GM18867 (cell line): ENCODE measurements around the gene ATP8A2.

Experiments used
- ATAC-seq: cut with Tn5 transposase; IDR thresholded peaks from one replicate; pipeline ENCODE4 v1.9.1; 2021; ENCODE audit warnings: mild to moderate bottlenecking, moderate library complexity; ENCODE audit not compliant: unreplicated experiment

ATP8A2 gene

GRCh38 chr13:25608181-25608580, 236.4 kb downstream of the ATP8A2 start:
- ATAC-seq = no peak

DNA sequence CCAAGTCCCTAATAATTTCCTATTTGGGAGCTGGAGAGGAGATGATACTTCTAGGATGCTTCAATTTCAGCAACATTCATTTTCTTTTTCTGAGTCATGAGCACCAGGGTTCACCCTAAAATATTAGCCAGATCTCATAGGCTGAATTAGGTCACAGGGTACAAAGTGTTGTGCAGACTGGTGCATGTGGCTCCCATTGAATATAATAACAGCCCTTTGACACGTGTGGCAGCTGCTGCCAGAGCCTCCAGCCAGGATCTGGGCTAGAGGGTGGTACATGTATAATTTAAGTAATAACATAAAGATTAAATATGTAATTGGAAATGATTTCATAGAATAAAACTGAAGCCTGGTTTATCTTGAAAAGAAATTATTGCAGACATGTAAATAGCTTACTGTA, 244.9 kb downstream of the ATP8A2 start:
- no peak for ATAC-seq

- ATAC-seq = no peak
Observed at GRCh38 chr13:25619897-25620296, 248.1 kb downstream of the ATP8A2 start.

- ATAC-seq = no peak
Observed at GRCh38 chr13:25625414-25625813, 253.6 kb downstream of the ATP8A2 start.

GRCh38 chr13:25630329-25630900, 258.6 kb downstream of the ATP8A2 start:
- no peak for ATAC-seq

GRCh38 chr13:25632166-25632888, 260.6 kb downstream of the ATP8A2 start:
- no peak for ATAC-seq

DNA sequence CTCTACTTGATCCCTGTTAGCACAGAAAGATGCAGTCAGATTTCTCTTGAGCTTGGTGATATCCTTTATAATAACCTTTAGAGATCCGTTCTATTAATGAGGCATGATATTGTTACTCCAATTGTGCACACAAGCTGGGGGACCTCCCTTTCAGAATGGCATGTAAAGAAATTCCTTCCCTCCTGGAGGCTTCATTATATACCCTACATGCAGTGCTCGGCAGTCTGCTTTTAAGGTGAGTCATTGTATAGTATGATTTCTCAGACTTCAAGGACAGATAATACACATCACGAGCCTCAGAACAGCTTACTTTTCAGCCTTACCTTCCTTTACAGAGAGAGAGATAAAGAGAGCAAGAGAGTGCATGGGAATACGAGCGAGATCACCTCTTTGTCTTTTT, 261.3 kb downstream of the ATP8A2 start:
- ATAC-seq = no peak

GRCh38 chr13:25645681-25646080, 273.9 kb downstream of the ATP8A2 start:
- no peak for ATAC-seq

GRCh38 chr13:25649001-25649633, 277.3 kb downstream of the ATP8A2 start:
- no peak for ATAC-seq

DNA sequence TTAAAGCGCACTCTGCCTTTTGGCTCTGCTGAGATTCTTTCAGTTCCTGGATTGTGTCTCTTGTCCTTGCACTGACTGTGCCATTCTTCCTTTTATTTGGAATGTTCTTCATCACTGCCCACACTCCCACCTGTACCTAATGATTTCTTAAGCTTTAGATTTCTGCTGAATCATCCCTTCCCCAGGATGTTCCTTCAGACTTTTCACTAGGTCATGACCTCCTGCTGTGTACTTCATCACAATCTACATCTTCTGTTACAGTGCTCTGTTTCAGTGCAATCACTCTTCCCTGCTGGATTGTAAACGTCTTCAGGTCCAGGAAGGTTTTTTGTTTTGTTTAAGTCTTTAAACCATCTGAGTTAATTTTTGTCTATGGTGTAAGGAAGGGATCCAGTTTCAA, 281.0 kb downstream of the ATP8A2 start:
- no peak for ATAC-seq

DNA sequence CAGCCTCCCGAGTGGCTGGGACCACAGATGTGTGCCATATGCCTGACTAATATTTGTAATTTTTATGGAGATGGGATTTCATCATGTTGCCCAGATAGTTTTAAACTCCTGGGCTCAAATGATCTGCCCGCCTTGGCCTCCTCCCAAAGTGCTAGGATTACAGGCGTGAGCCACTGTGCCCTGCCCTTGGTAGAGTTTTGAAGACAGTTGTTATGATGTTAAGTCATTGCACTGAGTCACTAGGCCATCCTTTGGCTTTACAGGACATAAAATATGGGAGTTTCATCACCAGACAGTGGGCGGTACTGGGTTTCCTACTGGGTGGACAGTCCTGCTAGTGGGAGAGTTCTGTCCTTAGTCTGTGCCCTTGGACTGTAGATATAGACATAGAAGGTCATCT, 282.5 kb downstream of the ATP8A2 start:
- ATAC-seq = no peak

DNA sequence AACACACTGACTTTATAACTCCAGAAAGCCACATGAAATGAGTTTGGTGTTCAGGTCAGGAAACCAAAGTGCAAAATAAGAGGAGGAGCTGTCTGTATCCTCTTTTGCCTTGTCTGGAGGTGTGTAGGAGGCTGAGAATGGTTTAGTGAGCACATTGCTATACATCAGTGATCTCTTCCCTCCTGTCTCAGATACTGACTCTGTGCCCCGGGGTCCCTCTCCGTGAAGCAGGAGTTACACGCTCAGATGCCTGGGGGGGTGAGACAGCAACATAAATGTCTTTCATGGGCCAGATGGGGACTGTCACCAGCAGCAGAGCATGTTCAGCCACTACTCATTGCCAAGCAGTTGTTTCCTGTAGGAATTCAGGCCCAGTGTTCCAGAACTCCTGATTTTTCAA, 285.4 kb downstream of the ATP8A2 start:
- no peak for ATAC-seq

DNA sequence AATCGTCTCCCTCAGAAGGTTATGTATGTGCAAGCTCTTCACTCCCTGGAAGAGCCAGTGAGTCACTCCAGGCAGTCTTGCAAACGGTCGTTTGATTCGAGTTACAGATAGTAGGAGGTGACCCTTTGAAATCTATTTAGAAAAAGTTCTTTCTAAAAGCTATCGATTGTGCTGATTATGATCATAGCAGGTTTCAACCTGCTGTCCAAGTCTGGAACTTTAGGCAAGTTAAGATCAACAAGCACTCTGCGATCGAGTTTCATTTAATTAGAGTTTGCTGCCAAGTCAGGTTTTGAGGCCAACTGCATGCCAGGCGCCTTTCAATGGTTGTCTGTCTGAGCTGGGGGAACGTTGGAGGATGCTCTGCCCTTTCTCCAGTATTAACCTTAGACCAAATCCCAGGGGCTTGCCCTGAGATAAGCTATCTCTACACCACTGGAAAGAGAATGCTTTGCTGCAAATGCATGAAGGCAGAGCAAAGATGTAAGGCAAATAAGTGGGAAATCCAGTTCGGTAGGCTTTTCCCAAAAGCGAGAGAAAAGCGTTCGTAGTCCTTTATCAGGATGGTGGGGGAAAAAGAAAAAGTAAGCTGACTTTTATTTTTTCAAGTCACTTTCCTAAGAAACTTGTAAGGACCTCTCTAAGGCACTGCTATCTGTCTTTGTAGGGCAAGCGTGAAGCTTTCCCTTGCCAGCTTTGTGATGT, 287.5 kb downstream of the ATP8A2 start:
- ATAC-seq = no peak

DNA sequence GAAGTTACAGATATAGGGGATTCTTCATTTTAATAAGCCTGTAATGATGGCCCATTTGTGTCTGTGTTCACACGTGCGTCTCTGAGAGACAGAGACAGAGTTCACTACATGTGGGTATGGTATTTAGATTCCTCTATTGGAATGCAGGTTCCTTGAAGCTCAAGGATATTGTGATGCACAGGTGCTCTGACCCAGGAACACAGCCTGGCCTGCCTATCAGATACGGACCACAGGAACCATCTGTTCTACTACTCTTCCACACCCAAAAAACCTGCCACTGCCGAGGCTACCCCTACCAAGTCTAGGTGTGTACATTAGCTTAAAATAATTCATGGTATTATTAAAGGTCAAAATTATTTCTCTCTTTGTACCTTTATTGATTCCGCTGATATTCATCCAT, 289.2 kb downstream of the ATP8A2 start:
- no peak for ATAC-seq

DNA sequence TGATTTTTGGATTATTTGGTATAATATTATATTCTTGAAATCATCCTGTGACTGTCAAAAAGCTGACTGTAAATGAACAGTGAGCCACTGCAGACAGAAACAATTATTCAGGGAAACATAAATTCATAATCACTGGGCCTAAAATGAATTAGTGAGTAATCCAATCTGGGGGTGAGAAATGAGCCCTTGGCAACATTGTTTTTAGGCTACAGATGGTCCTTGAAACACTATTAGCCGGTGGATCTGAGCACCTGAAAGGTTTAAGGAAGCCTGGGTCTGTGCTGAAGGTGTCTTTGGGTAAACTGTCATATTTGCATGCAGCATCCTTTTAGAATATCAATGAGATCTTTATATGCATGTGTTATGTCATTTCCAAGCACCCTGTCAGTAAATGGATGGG, 290.7 kb downstream of the ATP8A2 start:
- no peak for ATAC-seq

DNA sequence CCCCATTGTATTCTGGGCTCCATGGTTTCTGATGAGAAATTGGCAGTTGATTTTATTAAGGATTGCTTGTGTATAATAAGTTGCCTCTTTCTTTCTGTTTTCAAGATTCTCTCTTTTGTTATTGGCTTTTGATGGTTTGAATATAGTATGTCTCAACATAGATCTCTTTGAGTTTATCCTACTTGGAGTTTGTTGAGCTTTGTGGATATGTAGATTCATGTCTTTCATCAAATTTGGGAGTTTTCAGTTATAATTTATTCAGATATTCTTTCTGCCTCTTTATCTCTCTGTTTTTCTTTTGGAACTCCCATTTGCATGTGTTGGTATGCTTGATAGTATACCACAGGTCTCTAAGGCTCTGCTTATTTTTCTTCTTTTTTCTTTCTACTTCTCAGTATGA, 296.6 kb downstream of the ATP8A2 start:
- ATAC-seq = no peak

- no peak for ATAC-seq
Observed at GRCh38 chr13:25673711-25674110, 301.9 kb downstream of the ATP8A2 start.

GRCh38 chr13:25674371-25674770, 302.6 kb downstream of the ATP8A2 start:
- no peak for ATAC-seq

DNA sequence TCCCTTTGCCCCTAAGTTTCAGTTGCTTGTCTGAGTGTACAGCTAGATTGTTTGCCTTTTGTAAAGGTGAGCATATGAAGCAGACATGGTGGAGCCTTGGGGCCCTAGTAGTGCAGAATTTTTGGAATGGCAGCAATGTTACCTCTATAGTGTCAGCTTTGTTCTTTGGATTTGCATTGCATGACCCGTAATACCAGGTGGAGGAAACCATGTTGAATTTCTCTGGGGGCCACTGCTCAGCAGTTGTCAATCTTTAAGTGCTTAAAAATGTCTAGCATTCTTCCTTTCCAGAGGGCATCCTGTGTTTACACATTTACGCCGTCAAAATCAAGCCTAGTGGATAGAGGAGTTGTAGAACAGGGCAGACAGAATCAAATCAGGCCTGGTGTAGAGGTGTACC, 303.3 kb downstream of the ATP8A2 start:
- no peak for ATAC-seq

DNA sequence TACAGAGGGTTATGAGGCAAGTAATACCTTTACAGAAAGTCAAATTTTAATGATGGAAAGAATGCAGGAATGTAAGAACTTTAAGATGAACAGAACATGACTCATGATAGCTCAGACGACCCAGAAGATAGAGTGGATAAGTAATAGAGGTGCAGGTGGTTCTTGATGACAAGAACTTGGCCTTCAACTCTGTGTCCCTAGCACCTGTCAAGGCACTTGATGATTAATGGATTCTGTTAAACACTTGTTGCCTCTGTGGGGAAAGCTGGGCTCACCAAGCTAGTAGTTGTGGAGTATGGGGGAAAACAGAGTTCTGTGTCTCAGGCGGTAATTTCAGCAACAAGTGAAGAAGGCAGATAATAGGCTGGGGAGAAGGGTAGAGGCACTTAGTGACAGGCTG, 306.2 kb downstream of the ATP8A2 start:
- ATAC-seq = no peak

DNA sequence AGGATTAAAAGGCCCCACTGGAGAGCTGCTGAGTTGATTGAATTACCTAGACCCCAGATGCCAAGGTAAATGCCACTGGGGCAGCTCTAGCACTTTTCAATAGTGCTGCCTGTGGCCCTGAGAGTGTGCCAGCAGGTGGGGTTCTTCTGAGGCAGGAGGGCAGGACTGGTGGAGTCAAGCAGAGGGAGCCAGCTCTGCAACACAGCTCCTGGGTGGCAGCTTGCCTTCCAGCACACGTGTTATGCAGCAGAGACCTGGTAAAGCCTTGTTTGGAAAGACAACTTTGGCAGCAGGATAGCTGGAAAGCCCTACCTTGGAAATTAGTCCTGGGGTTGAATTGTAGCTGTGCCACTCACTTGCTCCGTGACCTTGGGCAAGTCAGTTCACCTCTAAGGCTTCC, 306.6 kb downstream of the ATP8A2 start:
- ATAC-seq = no peak

DNA sequence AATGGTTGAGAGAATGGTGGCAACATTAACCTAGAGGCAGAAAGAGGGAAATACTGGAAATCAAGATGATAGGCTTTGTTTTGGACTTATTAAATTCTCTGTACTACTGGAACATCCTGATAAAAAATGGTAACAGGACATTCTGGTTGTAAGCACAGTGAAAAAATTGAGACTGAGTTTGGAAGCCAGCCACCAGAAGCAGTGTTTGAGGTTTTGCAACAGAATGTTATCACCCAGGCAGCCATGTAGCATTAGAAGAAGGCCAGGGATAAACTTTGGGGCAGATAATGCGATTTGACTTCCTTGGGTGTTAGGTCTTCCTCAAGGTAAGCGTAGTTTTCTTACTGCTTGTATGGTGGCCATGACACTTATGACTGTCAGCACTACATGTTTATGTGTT, 307.4 kb downstream of the ATP8A2 start:
- ATAC-seq = no peak
